K562 (cell line): ENCODE data around the gene GRIN1. TPM values are rescaled to one million over a fixed set of nuclear protein-coding genes. Genes with fewer than 3 reads are reported as not detected.
"Not testable (repeated sequence)": the region's sequence is repeated elsewhere in the genome, so short reads cannot be mapped to it uniquely, and the experiment has no call there.

ENCODE experiments used
- ATAC-seq: fragments of 200-7000 bp; cut with Tn5 transposase; 3 replicates; pipeline ENCODE4 v1.9.1; 2020; ENCODE audit warnings: moderate library complexity
- BruUV-seq: library from RNA; stranded (reverse); fragments of 400-500 nt; replicated peaks from 2 replicates; lab custom pipeline; 2021; lab: Mats Ljungman, UMichigan
- CTCF ChIA-PET: fragments of 300-600 bp; formaldehyde crosslinking; extraction: SDS; loops from one replicate; lab custom pipeline; 2021; ENCODE audit warnings: low intra/inter-chr PET ratio; lab: Yijun Ruan, JAX
- POLR2A ChIA-PET: fragments of 300-600, 350-650 bp; sonication (Branson Sonifier 250); formaldehyde crosslinking; extraction: SDS; loops from one replicate; lab custom pipeline; 2021; ENCODE audit warnings: antibody characterized with exemption, inconsistent platforms; lab: Yijun Ruan, JAX
- DNase-seq, 4 experiments: peaks; one replicate each; pipeline versions ENCODE4 v3.0.0 to v3.0.0-alpha.2; 2011 to 2018; ENCODE audit warnings: low spot score in 3 of 4, mixed read lengths in 3 of 4; ENCODE audit errors: extremely low read depth in 1 of 4
- FAIRE-seq: peaks from 2 replicates; lab custom pipeline; 2011; peaks lifted over from hg19 to GRCh38; lab: Jason Lieb, UNC
- H2AFZ ChIP-seq: 2 replicates; pipeline ENCODE4 v1.6.0; 2011; ENCODE audit warnings: low read depth, low read length, control low read depth, inconsistent platforms
- H3K27ac ChIP-seq: fragments of 200-600 bp; 3 replicates; pipeline ENCODE4 v1.8.0; 2011; ENCODE audit warnings: low read depth, mild to moderate bottlenecking, control low read depth, inconsistent platforms, low read length, moderate library complexity, mixed read lengths; ENCODE audit errors: extremely low read depth
- H3K27me3 ChIP-seq, 2 experiments: fragments of 300-600 bp in 1 of 2; 2 replicates in 1 of 2; 3 replicates in 1 of 2; pipeline versions ENCODE4 v1.6.0 to v1.8.0; 2011; ENCODE audit warnings: inconsistent platforms in 2 of 2, low read length in 2 of 2, mild to moderate bottlenecking in 1 of 2, mixed read lengths in 1 of 2, moderate library complexity in 1 of 2; ENCODE audit not compliant: control insufficient read depth in 2 of 2, insufficient read depth in 2 of 2
- H3K36me3 ChIP-seq: fragments of 300-600 bp; 3 replicates; pipeline ENCODE4 v1.8.0; 2011; ENCODE audit warnings: mild to moderate bottlenecking, low read length, inconsistent platforms; ENCODE audit not compliant: control insufficient read depth, insufficient read depth
- H3K4me1 ChIP-seq, 2 experiments: fragments of 200-600 bp in 1 of 2; replicated peaks in 1 of 2; 2 replicates in 1 of 2; 3 replicates in 1 of 2; pipeline versions ENCODE4 v1.5.1 to v1.8.0; 2011; ENCODE audit warnings: inconsistent platforms in 2 of 2, low read length in 2 of 2, mild to moderate bottlenecking in 1 of 2, mixed read lengths in 1 of 2, moderate library complexity in 1 of 2; ENCODE audit not compliant: control insufficient read depth in 2 of 2, insufficient read depth in 2 of 2
- H3K4me2 ChIP-seq: 2 replicates; pipeline ENCODE4 v1.6.1; 2011; ENCODE audit warnings: low read length, control low read depth, inconsistent platforms, mixed read lengths; ENCODE audit not compliant: insufficient read depth
- H3K4me3 ChIP-seq: fragments of 200-600 bp; sonication (generic), shearing (Covaris generic); 2 replicates; pipeline ENCODE4 v1.5.1; 2016; ENCODE audit warnings: control low read depth, inconsistent platforms
- H3K79me2 ChIP-seq: fragments of 200-600 bp; 3 replicates; pipeline ENCODE4 v1.8.0; 2011; ENCODE audit warnings: low read length, inconsistent platforms; ENCODE audit not compliant: control insufficient read depth, insufficient read depth
- H3K9ac ChIP-seq, 2 experiments: 2 replicates each; pipeline versions ENCODE4 v1.6.0 to v1.6.1; 2011; ENCODE audit warnings: low read depth in 2 of 2, low read length in 2 of 2, control low read depth in 1 of 2, inconsistent platforms in 1 of 2, mild to moderate bottlenecking in 1 of 2, mixed read lengths in 1 of 2; ENCODE audit not compliant: insufficient read depth in 1 of 2
- H3K9me1 ChIP-seq: one replicate; pipeline ENCODE4 v1.6.0; 2011; ENCODE audit warnings: inconsistent platforms, mild to moderate bottlenecking, low read length, moderate library complexity; ENCODE audit not compliant: control insufficient read depth, insufficient read depth
- H3K9me3 ChIP-seq: replicated peaks from 2 replicates; pipeline ENCODE4 v1.5.1; 2011; ENCODE audit warnings: low read depth, low read length, inconsistent platforms; ENCODE audit not compliant: control insufficient read depth, insufficient read depth
- H4K20me1 ChIP-seq: replicated peaks from 2 replicates; pipeline ENCODE4 v1.6.1; 2011; ENCODE audit warnings: low read length, inconsistent platforms, mixed read lengths; ENCODE audit not compliant: control insufficient read depth, insufficient read depth
- EHMT2 ChIP-seq: fragments of 450-650 bp; IDR thresholded peaks from 2 replicates; pipeline ENCODE4 v1.6.1; 2018; ENCODE audit warnings: antibody characterized with exemption
- KAT7 ChIP-seq: sonication (generic); formaldehyde crosslinking; IDR thresholded peaks from 2 replicates; pipeline ENCODE4 v1.8.0; 2022; ENCODE audit warnings: missing genetic modification reagents, mild to moderate bottlenecking, borderline replicate concordance
- LARP7 ChIP-seq: fragments of 450-650 bp; IDR thresholded peaks from 2 replicates; pipeline ENCODE4 v1.6.1; 2016
- ZNF121 ChIP-seq: sonication (generic); formaldehyde crosslinking; conservative IDR thresholded peaks from 2 replicates; pipeline ENCODE4 v1.8.0; 2022; ENCODE audit warnings: missing genetic modification reagents
- ZNF143 ChIP-seq: sonication (generic); formaldehyde crosslinking; IDR thresholded peaks from 2 replicates; pipeline ENCODE4 v1.9.0; 2022; ENCODE audit warnings: mild to moderate bottlenecking, missing genetic modification reagents
- ZNF347 ChIP-seq: fragments of 450-650 bp; formaldehyde crosslinking; IDR thresholded peaks from 2 replicates; pipeline ENCODE4 v1.4.0; 2020; ENCODE audit warnings: low read depth, mild to moderate bottlenecking, moderate library complexity
- WGBS: fragments of 100-300 bp; shearing (Covaris generic); methylation state at CpG from one replicate; pipeline ENCODE4 v1.1.6; 2016; ENCODE audit warnings: low coverage, mixed read lengths; ENCODE audit not compliant: insufficient coverage; ENCODE audit errors: missing lambda C conversion rate; 5-methylcytosine and 5-hydroxymethylcytosine counted together
- in situ Hi-C: fragments of 300-500 bp; cut with MboI; formaldehyde crosslinking; loops from 4 replicates; pipeline ENCODE4 v1.15.0; 2018; ENCODE audit warnings: inconsistent platforms, mixed read lengths
- intact Hi-C: fragments of 100-400 bp; cut with micrococcal nuclease; formaldehyde crosslinking; loops from 2 replicates; pipeline ENCODE4 v1.14.2; 2022
- polyA plus RNA-seq, 8 experiments: library from polyadenylated mRNA; depleted of rRNA in 4 of 8; stranded (reverse) in 5 of 8; unstranded in 3 of 8; fragments of >200 nt; fragmentation: Nextera tagmentation in 2 of 8; fragmentation: Illumina TruSeq in 1 of 8; extraction: Ambion mirVana in 2 of 8; extraction: Trizol in 1 of 8; gene quantifications; 2 replicates each; pipeline versions ENCODE4 v1.2.1 to v1.2.3, GENCODE V29; 2011 to 2014; ENCODE audit warnings: inconsistent platforms in 1 of 8, missing spikeins in 1 of 8
- total RNA-seq, 7 experiments: library from RNA; depleted of rRNA in 6 of 7; stranded (reverse); fragments of >200 nt in 6 of 7; fragmentation: Illumina TruSeq in 2 of 7; extraction: Trizol in 2 of 7; gene quantifications; 2 replicates each; pipeline versions ENCODE4 v1.2.1 to v1.2.3, GENCODE V29; 2011 to 2021; ENCODE audit warnings: low replicate concordance in 1 of 7
- TF ChIP-seq, protein P1 (sequence below), 2 experiments: fragments of 450-650 bp; IDR thresholded peaks; 2 replicates each; pipeline ENCODE4 v1.6.1; 2016; ENCODE audit warnings: mild to moderate bottlenecking in 2 of 2, borderline replicate concordance in 1 of 2, low read depth in 1 of 2, moderate library complexity in 1 of 2

Gene GRIN1
- total and polyA plus RNA-seq, 9 of the 15 experiments (the other 6 are each of a cell fraction or from before 2014, with no cell fraction given): 0.03 to 0.35 (median 0.16) TPM; not detected in 6

GRCh38 chr9:137123952-137124462 is 14.9 kb upstream of the GRIN1 start:
- CTCF ChIA-PET, H3K4me2 ChIP-seq, H3K9me3 ChIP-seq, H3K27me3 ChIP-seq, DNase-seq, ATAC-seq, H3K9me1 ChIP-seq, H3K27ac ChIP-seq, intact Hi-C loops, H3K4me3 ChIP-seq, FAIRE-seq, H3K9ac ChIP-seq, H3K36me3 ChIP-seq, H4K20me1 ChIP-seq, H2AFZ ChIP-seq, BruUV-seq, in situ Hi-C loops: not testable (repeated sequence)
- POLR2A ChIA-PET: interaction anchor here (1.5 kb wide), 1 partner anchor 33 kb away, joined by 4 read pairs; no protein-coding TSS in a partner anchor
- 88% methylated on average over 5 of the region's 5 CpGs for WGBS
- peaks cover 29% of the 10 kb centered on the region for H3K79me2 ChIP-seq
- H3K4me1 ChIP-seq: peaks cover 20 to 26% of the 10 kb centered on the region in 2 experiments
- TF ChIP-seq ZNF121 (CRISPR knock-in tag): peak; percentile 65

DNA sequence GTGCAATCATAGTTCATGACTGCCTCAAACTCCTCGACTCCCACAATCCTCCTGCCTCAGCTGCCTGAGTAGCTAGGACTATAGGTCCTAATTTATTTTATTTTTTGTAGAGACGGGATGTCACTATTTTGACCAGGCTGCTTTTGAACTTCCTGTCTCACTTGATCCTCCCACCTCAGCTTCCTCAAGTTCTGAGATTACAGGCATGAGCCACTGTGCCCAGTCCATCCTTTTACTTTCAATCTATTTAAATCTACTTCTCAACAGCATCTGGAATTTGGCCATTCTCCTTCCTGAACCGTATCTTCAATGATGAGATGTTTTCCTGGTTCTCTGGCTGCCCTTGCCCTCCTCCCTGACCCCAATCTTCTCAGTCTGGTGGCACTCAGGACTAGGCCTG is 12.2 kb upstream of the GRIN1 start:
- no TSS peak for BruUV-seq
- Histone ChIP-seq H3K4me3 (peak overlapping the region; percentile 91), H3K4me2 (peak overlapping the region; percentile 100), H3K9me1 (no peaks in the 10 kb centered on the region), H3K27ac (peak overlapping the region; percentile 78; the same call in 2 of the 3 replicates), H3K4me1 (peaks cover 20 to 42% of the 10 kb centered on the region in 2 experiments), H2AFZ (no peak overlapping the region), H3K9me3 (no peaks in the 10 kb centered on the region)
- FAIRE-seq (peak; percentile 69), DNase-seq (no peak), ATAC-seq (no peak)
- ChIA-PET POLR2A (interaction anchor here (0.6 to 1.4 kb wide), 4 partner anchors 20 to 114 kb away, joined by 3 read pairs; partner anchors contain the start of gene TUBB4B), CTCF (no interaction called here)
- in situ Hi-C loops: loop anchor here (5.0 kb wide), 1 partner anchor 101 kb away; the partner anchor contains the start of genes CYSRT1 and RNF224
- WGBS: 34% methylated on average over 3 of the region's 3 CpGs
- TF ChIP-seq, protein P1, sequence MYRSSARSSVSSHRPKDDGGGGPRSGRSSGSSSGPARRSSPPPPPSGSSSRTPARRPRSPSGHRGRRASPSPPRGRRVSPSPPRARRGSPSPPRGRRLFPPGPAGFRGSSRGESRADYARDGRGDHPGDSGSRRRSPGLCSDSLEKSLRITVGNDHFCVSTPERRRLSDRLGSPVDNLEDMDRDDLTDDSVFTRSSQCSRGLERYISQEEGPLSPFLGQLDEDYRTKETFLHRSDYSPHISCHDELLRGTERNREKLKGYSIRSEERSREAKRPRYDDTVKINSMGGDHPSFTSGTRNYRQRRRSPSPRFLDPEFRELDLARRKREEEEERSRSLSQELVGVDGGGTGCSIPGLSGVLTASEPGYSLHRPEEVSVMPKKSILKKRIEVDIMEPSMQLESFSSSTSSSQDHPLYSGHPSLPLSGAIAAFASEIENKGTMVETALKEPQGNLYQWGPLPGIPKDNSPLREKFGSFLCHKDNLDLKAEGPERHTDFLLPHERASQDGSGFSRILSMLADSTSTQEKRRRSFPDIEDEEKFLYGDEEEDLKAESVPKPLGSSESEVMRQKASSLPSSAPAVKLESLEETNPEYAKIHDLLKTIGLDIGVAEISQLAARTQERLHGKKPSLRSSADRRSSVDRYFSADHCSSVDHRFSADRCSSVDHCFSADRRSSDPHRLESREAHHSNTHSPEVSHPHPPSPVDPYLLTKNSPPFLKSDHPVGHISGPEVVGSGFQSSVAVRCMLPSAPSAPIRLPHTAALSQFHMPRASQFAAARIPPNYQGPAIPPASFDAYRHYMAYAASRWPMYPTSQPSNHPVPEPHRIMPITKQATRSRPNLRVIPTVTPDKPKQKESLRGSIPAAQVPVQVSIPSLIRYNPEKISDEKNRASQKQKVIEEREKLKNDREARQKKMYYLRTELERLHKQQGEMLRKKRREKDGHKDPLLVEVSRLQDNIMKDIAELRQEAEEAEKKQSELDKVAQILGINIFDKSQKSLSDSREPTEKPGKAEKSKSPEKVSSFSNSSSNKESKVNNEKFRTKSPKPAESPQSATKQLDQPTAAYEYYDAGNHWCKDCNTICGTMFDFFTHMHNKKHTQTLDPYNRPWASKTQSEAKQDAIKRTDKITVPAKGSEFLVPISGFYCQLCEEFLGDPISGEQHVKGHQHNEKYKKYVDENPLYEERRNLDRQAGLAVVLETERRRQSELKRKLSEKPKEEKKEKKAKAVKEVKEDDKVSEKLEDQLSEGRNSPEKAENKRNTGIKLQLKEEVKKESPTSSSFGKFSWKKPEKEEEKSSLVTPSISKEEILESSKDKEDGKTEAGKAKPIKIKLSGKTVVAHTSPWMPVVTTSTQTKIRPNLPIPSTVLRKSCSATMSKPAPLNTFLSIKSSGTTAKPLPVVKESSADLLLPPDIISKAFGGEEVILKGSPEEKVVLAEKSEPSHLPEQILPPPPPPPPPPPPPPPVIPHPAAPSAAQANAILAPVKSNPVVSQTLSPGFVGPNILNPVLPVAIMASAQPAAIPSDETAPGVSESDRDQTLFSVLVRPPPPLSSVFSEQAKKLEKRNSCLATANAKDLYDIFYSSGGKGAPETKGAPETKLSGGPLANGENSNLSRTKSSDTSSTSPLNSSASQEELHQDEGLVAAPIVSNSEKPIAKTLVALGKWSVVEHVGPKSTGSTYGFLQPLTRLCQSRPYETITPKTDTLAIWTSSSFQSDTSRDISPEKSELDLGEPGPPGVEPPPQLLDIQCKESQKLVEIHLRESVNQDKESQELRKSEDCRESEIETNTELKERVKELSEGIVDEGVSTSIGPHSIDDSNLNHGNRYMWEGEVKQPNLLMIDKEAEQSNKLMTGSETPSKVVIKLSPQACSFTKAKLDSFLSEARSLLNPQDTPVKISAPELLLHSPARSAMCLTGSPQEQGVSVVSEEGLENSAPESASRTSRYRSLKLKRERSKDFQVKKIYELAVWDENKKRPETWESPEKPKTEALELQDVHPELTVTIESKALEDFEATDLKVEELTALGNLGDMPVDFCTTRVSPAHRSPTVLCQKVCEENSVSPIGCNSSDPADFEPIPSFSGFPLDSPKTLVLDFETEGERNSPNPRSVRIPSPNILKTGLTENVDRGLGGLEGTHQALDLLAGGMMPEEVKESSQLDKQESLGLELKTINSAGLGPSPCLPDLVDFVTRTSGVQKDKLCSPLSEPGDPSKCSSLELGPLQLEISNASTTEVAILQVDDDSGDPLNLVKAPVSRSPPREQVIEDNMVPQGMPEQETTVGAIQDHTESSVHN (IDR thresholded peaks at IDR 0.05; ENCODE audit: borderline replicate concordance in 1 of 2, low read depth in 1 of 2): no peak
- 0 out of 2 replicates have a peak, but pooled peaks have one; percentile 47 for TF ChIP-seq KAT7 (CRISPR knock-in tag)
- no peak for TF ChIP-seq ZNF143 (CRISPR knock-in tag)
- no peak for TF ChIP-seq EHMT2
- no peak for TF ChIP-seq LARP7
- no peak for TF ChIP-seq ZNF347 (CRISPR knock-in tag)
- TF ChIP-seq, all 486 proteins: peak for 1
- intact Hi-C loops: no loop called here
- Histone ChIP-seq H3K79me2 (peaks cover 35% of the 10 kb centered on the region), H3K36me3 (peaks cover 2% of the 10 kb centered on the region; the same call in 1 of the 3 replicates), H3K27me3 (no peaks in the 10 kb centered on the region), H4K20me1 (no peaks in the 10 kb centered on the region), H3K9ac (peak overlapping the region; percentile 84 to 89; a peak in 3 of 4 replicates)
